IgD-negative memory B cell (primary cell): Measurements from ENCODE around the gene PON3. TPM values are rescaled to one million over a fixed set of nuclear protein-coding genes. Genes with fewer than 3 reads are reported as not detected.

ENCODE experiments used
- H3K27ac Mint-ChIP-seq, 3 donors: one replicate each; pipeline ENCODE4 v1.8.0; 2020 to 2022; ENCODE audit warnings: mild to moderate bottlenecking in 3 of 3, mixed read lengths in 3 of 3, moderate library complexity in 1 of 3
- H3K27me3 Mint-ChIP-seq: one replicate; pipeline ENCODE4 v1.8.0; 2021; ENCODE audit warnings: mixed read lengths
- H3K36me3 Mint-ChIP-seq: one replicate; pipeline ENCODE4 v1.8.0; 2020; ENCODE audit warnings: mild to moderate bottlenecking, mixed read lengths
- H3K4me1 Mint-ChIP-seq, 3 donors: one replicate each; pipeline ENCODE4 v1.8.0; 2020 to 2022; ENCODE audit warnings: mixed read lengths in 3 of 3, mild to moderate bottlenecking in 1 of 3
- H3K4me3 Mint-ChIP-seq, 4 donors: one replicate each; pipeline ENCODE4 v1.8.0; 2020 to 2022; ENCODE audit warnings: mild to moderate bottlenecking in 4 of 4, mixed read lengths in 4 of 4, moderate library complexity in 3 of 4
- H3K9me3 Mint-ChIP-seq, 3 donors: one replicate each; pipeline ENCODE4 v1.8.0; 2020 to 2021; ENCODE audit warnings: mixed read lengths in 3 of 3, mild to moderate bottlenecking in 1 of 3
- polyA plus RNA-seq: library from polyadenylated mRNA; unstranded; fragments of 300-500 nt; fragmentation: Illumina TruSeq; gene quantifications from one replicate; pipeline ENCODE4 v1.2.3, GENCODE V29; 2021

PON3 gene
- polyA plus RNA-seq, 1 donor from 2014 or later, result not detected

DNA sequence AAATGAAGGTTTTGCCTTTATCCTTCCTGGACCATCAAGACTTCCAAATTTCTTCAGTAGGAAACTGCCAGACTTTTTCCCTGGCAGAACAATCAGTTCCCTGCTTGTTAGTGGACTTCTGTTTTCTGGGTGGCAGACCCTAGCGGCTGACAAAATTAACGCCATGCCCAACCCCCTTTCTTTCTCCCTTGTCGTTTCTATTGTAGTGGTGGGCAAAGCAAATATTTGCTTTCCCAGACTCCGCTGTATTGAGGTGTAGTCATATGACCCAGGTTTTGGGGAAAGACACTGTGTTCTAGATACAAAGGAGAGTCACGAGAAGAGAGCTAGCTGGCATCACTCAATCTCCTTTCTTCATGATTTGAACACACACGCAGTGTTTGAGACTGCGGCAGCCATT lies 31.0 kb upstream of the PON3 start:
- H3K36me3 Mint-ChIP-seq, result peaks cover 7% of the 10 kb centered on the region
- H3K4me1 Mint-ChIP-seq, result no peaks in the 10 kb centered on the region
- H3K27me3 Mint-ChIP-seq, result no peaks in the 10 kb centered on the region
- H3K9me3 Mint-ChIP-seq, result peaks cover 0 to 1% (median 0%) of the 10 kb centered on the region in 3 donors
- no peak overlapping the region for H3K4me3 Mint-ChIP-seq
- H3K27ac Mint-ChIP-seq, result no peak overlapping the region

DNA sequence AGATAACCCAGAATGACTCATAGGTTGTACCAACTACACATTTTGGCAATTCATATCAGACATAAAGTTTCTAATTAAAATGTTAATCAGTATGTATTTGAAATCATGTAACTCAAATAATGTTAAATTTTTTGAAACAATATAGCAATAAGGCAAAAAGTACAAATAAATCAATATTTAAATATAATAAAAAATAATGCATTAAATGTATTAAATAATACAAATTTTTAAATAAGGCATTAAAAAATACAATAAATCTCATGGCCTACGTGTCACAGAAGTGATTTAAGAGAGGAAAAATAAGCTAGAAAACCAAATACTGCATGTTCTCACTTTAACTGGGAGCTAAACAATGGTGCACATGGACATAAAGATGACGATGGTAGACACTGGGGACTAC lies 29.5 kb upstream of the PON3 start:
- H3K36me3 Mint-ChIP-seq, result peaks cover 7% of the 10 kb centered on the region
- H3K4me3 Mint-ChIP-seq, result no peak overlapping the region
- peaks cover 0 to 1% (median 0%) of the 10 kb centered on the region in 3 donors for H3K9me3 Mint-ChIP-seq
- H3K4me1 Mint-ChIP-seq, result no peaks in the 10 kb centered on the region
- H3K27ac Mint-ChIP-seq, result no peak overlapping the region
- no peaks in the 10 kb centered on the region for H3K27me3 Mint-ChIP-seq

DNA sequence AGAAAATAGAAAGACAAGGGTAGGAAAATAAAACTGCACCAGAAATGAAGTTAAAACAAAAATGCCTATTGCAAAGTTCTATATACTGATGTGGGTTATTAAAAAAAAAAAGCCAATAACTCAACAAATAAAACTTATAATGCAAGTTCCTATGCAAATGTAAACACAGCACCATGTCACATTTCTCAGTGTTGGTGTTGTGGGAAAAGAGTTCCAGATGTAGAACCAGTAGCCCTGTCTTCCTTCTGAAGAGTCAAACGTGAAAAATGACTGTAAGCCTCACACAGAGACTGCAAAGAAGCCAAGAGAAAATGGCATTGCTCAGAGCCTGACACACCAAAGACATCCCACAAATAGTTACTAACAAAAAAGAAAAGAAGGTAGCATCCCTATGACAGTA lies 28.5 kb upstream of the PON3 start:
- peaks cover 7% of the 10 kb centered on the region for H3K36me3 Mint-ChIP-seq
- peaks cover 0 to 1% (median 0%) of the 10 kb centered on the region in 3 donors for H3K9me3 Mint-ChIP-seq
- no peaks in the 10 kb centered on the region for H3K27me3 Mint-ChIP-seq
- no peak overlapping the region for H3K4me3 Mint-ChIP-seq
- H3K4me1 Mint-ChIP-seq, result no peaks in the 10 kb centered on the region
- H3K27ac Mint-ChIP-seq, result no peak overlapping the region

- H3K4me3 Mint-ChIP-seq, result no peak overlapping the region
- peaks cover 0 to 1% (median 0%) of the 10 kb centered on the region in 3 donors for H3K9me3 Mint-ChIP-seq
- no peak overlapping the region for H3K27ac Mint-ChIP-seq
- H3K27me3 Mint-ChIP-seq, result no peaks in the 10 kb centered on the region
- no peaks in the 10 kb centered on the region for H3K4me1 Mint-ChIP-seq
- H3K36me3 Mint-ChIP-seq, result peaks cover 2% of the 10 kb centered on the region
Measured at GRCh38 chr7:95421847-95422444, 25.8 kb upstream of the PON3 start.

- Mint-ChIP-seq H3K9me3 (peaks cover 0 to 1% (median 0%) of the 10 kb centered on the region in 3 donors), H3K27me3 (no peaks in the 10 kb centered on the region), H3K36me3 (peaks cover 2% of the 10 kb centered on the region), H3K4me1 (no peaks in the 10 kb centered on the region), H3K4me3 (no peak overlapping the region), H3K27ac (peak overlapping the region in 1 of 3 donors; percentile 45)
Measured at GRCh38 chr7:95421000-95421846, 25.0 kb upstream of the PON3 start.

DNA sequence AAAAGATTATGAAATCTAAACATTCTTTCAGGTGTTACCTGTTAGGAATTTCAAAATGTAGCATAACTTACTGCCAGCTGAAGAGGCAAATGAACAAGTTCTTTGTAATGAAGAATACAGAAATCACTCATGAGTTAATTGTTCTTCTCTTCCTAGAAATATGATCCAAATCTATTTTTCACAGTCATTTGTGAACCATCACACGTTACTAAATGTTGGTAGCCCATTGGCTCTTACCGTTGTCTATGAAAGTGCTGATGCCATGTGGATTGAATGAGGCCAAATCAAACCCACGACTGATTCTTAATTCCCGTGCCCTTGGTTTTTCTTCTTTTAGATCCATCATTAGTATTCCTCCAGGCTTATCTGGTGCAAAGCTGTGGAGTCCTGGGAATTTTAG lies 15.9 kb upstream of the PON3 start:
- H3K9me3 Mint-ChIP-seq, result no peaks in the 10 kb centered on the region
- H3K4me3 Mint-ChIP-seq, result no peak overlapping the region
- no peaks in the 10 kb centered on the region for H3K4me1 Mint-ChIP-seq
- no peaks in the 10 kb centered on the region for H3K27me3 Mint-ChIP-seq
- no peak overlapping the region for H3K27ac Mint-ChIP-seq
- H3K36me3 Mint-ChIP-seq, result peaks cover 2% of the 10 kb centered on the region

- Mint-ChIP-seq H3K4me3 (no peak overlapping the region), H3K27ac (no peak overlapping the region), H3K4me1 (no peaks in the 10 kb centered on the region), H3K9me3 (no peaks in the 10 kb centered on the region), H3K36me3 (peaks cover 2% of the 10 kb centered on the region), H3K27me3 (no peaks in the 10 kb centered on the region)
Measured at GRCh38 chr7:95411666-95412065, 15.5 kb upstream of the PON3 start.

DNA sequence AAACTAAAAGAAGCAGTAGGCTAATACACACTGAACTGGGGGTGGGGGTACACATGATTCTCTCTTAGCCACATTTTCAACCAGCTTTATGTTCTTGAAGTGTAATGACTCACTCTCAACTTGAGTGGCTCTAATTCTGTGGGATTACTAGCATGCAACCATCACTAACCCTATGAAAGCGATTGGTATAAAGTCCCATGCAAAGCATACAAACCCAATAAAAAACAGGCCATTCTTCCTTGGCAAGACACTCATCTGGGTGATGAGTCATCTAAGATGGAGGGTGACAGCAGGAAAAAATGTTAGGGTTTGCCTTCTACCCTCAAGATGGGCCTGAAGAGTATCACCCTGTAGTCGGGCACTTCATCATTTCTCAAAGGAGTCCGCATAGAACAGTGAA lies 14.9 kb upstream of the PON3 start:
- H3K4me3 Mint-ChIP-seq, result no peak overlapping the region
- no peaks in the 10 kb centered on the region for H3K9me3 Mint-ChIP-seq
- H3K27ac Mint-ChIP-seq, result no peak overlapping the region
- H3K4me1 Mint-ChIP-seq, result no peaks in the 10 kb centered on the region
- no peaks in the 10 kb centered on the region for H3K27me3 Mint-ChIP-seq
- H3K36me3 Mint-ChIP-seq, result peaks cover 6% of the 10 kb centered on the region

DNA sequence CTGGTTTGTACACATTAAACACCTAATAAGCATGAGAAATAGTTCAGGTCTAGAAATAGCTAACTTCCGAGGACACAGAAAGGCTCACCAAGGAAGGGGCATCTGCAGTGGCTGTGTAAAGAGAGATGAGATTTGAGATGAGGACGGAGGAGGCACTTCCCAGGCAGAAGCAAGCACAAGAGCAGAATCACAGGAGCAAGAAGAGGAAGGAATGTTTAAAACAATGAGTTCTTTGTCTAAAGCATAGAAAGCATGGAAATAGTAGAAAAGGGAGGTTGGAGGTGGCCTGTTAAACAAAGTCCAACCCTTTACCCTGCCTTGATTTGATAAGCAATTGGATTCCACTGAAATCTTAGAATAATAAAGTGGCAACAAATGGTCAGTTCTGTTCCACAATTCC lies 11.6 kb upstream of the PON3 start:
- Mint-ChIP-seq H3K36me3 (peaks cover 6% of the 10 kb centered on the region), H3K4me1 (no peaks in the 10 kb centered on the region)

GRCh38 chr7:95405800-95406199 lies 9.6 kb upstream of the PON3 start:
- Mint-ChIP-seq H3K4me3 (no peak overlapping the region), H3K27me3 (no peaks in the 10 kb centered on the region), H3K27ac (no peak overlapping the region), H3K4me1 (no peaks in the 10 kb centered on the region), H3K9me3 (no peaks in the 10 kb centered on the region), H3K36me3 (peaks cover 9% of the 10 kb centered on the region)

More for the DNA sequence above, 11.6 kb upstream of the PON3 start:
- Mint-ChIP-seq H3K27ac (no peak overlapping the region), H3K9me3 (no peaks in the 10 kb centered on the region), H3K4me3 (no peak overlapping the region), H3K27me3 (no peaks in the 10 kb centered on the region)

GRCh38 chr7:95405208-95405607 lies 9.0 kb upstream of the PON3 start:
- no peak overlapping the region for H3K27ac Mint-ChIP-seq
- H3K27me3 Mint-ChIP-seq, result no peaks in the 10 kb centered on the region
- H3K9me3 Mint-ChIP-seq, result no peaks in the 10 kb centered on the region
- H3K36me3 Mint-ChIP-seq, result peaks cover 9% of the 10 kb centered on the region
- no peak overlapping the region for H3K4me3 Mint-ChIP-seq
- no peaks in the 10 kb centered on the region for H3K4me1 Mint-ChIP-seq

GRCh38 chr7:95404316-95404865 lies 8.2 kb upstream of the PON3 start:
- H3K27me3 Mint-ChIP-seq, result no peaks in the 10 kb centered on the region
- no peak overlapping the region for H3K27ac Mint-ChIP-seq
- no peaks in the 10 kb centered on the region for H3K4me1 Mint-ChIP-seq
- H3K36me3 Mint-ChIP-seq, result peaks cover 9% of the 10 kb centered on the region
- H3K9me3 Mint-ChIP-seq, result no peaks in the 10 kb centered on the region
- H3K4me3 Mint-ChIP-seq, result no peak overlapping the region

- Mint-ChIP-seq H3K9me3 (no peaks in the 10 kb centered on the region), H3K27ac (no peak overlapping the region), H3K36me3 (peaks cover 3% of the 10 kb centered on the region), H3K4me3 (no peak overlapping the region), H3K4me1 (peaks cover 0 to 1% (median 1%) of the 10 kb centered on the region in 3 donors), H3K27me3 (peaks cover 18% of the 10 kb centered on the region)
Measured at GRCh38 chr7:95398155-95398940, 2.2 kb upstream of the PON3 start.

GRCh38 chr7:95397381-95397780 lies 1.2 kb upstream of the PON3 start:
- Mint-ChIP-seq H3K36me3 (peaks cover 3% of the 10 kb centered on the region), H3K4me1 (peaks cover 0 to 1% (median 1%) of the 10 kb centered on the region in 3 donors), H3K27ac (peak overlapping the region in 1 of 3 donors; percentile 44), H3K9me3 (no peaks in the 10 kb centered on the region), H3K27me3 (peaks cover 21% of the 10 kb centered on the region), H3K4me3 (no peak overlapping the region)

DNA sequence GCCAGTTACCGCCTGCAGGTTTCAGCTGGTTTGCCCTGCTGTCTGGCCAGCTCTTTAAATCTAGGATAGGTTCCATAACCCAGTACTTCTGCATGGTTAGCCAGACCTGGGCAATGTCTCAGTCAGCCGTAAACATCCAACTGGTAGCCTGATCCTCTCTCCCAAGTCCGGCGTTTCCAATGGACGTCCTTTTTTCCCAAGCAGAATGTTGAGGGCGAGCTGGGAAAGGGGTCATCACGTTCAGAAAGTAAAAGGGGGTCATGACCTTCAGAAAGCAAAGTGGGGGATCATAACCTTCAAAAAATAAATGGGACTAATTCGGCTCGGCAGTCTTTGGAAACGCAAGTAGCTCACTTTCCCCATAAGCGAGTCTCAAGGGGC lies 430 bp downstream of the PON3 start:
- Mint-ChIP-seq H3K9me3 (no peaks in the 10 kb centered on the region), H3K27me3 (peaks cover 21% of the 10 kb centered on the region), H3K4me3 (peak overlapping the region in 3 of 4 donors; percentile 23 to 68 (median 23)), H3K4me1 (peaks cover 0 to 1% (median 1%) of the 10 kb centered on the region in 3 donors), H3K36me3 (no peaks in the 10 kb centered on the region), H3K27ac (no peak overlapping the region)
